HCT116 (cell line): ENCODE data around the gene UNC93B1. TPM values are rescaled to one million over a fixed set of nuclear protein-coding genes. Genes with fewer than 3 reads are reported as not detected.
A peak's percentile ranks its signal among the peaks of the same experiment; 100 is the strongest.
"Not testable (repeated sequence)": the region's sequence is repeated elsewhere in the genome, so short reads cannot be mapped to it uniquely, and the experiment has no call there.

Experiments used
- ATAC-seq: fragments of 200-7000 bp; cut with Tn5 transposase; 2 replicates; pipeline ENCODE4 v1.9.1; 2020; ENCODE audit warnings: mild to moderate bottlenecking, moderate library complexity
- BruUV-seq: library from RNA; stranded (reverse); fragments of 400-500 nt; replicated peaks from 2 replicates; lab custom pipeline; 2021; lab: Mats Ljungman, UMichigan
- CTCF ChIA-PET: fragments of 300-600 bp; sonication (Branson Sonifier 250); formaldehyde crosslinking; loops from one replicate; lab custom pipeline; 2021; ENCODE audit warnings: antibody characterized with exemption; lab: Charles Lee
- POLR2A ChIA-PET: fragments of 300-600, 350-600 bp; sonication (Branson Sonifier 250); formaldehyde crosslinking; loops from one replicate; lab custom pipeline; 2021; ENCODE audit warnings: antibody characterized with exemption; lab: Charles Lee
- RAD21 ChIA-PET, 2 experiments: fragments of 300-600 bp; sonication (Branson Sonifier 250); formaldehyde crosslinking; loops; one replicate each; lab custom pipeline; 2023; ENCODE audit warnings: low total read pairs in 2 of 2; ENCODE audit not compliant: uncharacterized antibody in 2 of 2, unreplicated experiment in 2 of 2, low non-redundant PET in 1 of 2; lab: Charles Lee
- DNase-seq: peaks from one replicate; pipeline ENCODE4 v3.0.0-alpha.2; 2010; ENCODE audit warnings: low read depth, low spot score
- H2AFZ ChIP-seq: fragments of 200-600 bp; shearing (Covaris generic), sonication (generic); 2 replicates; pipeline ENCODE4 v1.6.1; 2017; ENCODE audit warnings: low read depth, mixed run types, mixed read lengths, antibody characterized with exemption, low read length; ENCODE audit not compliant: poor library complexity, severe bottlenecking
- H3K27ac ChIP-seq: 2 replicates; pipeline ENCODE4 v1.5.1; 2012; ENCODE audit warnings: low read depth, low read length
- H3K27me3 ChIP-seq: fragments of 200-600 bp; sonication (generic); 2 replicates; pipeline ENCODE4 v1.6.1; 2016; ENCODE audit warnings: mixed run types, low read length, mixed read lengths; ENCODE audit not compliant: insufficient read depth
- H3K36me3 ChIP-seq, 2 experiments: fragments of 200-500 bp in 1 of 2; fragments of 200-600 bp in 1 of 2; sonication (Bioruptor generic) in 1 of 2; sonication (generic) in 1 of 2; 2 replicates each; pipeline versions ENCODE4 v1.5.1 to v1.6.1; 2014 to 2016; ENCODE audit warnings: low read length in 2 of 2, inconsistent platforms in 1 of 2, mixed read lengths in 1 of 2, mixed run types in 1 of 2; ENCODE audit not compliant: insufficient read depth in 2 of 2, control insufficient read depth in 1 of 2
- H3K4me1 ChIP-seq, 2 experiments: fragments of 200-600 bp in 1 of 2; sonication (generic) in 1 of 2; 2 replicates each; pipeline versions ENCODE4 v1.5.1 to v1.6.1; 2012 to 2017; ENCODE audit warnings: low read length in 2 of 2, inconsistent platforms in 1 of 2, mild to moderate bottlenecking in 1 of 2, mixed read lengths in 1 of 2, mixed run types in 1 of 2, moderate library complexity in 1 of 2; ENCODE audit not compliant: insufficient read depth in 2 of 2, control insufficient read depth in 1 of 2
- H3K4me2 ChIP-seq: fragments of 200-600 bp; sonication (generic); 2 replicates; pipeline ENCODE4 v1.6.1; 2017; ENCODE audit warnings: mixed run types, low read length, mixed read lengths
- H3K4me3 ChIP-seq, 2 experiments: fragments of 200-600 bp in 1 of 2; sonication (generic) in 1 of 2; replicated peaks in 1 of 2; 2 replicates each; pipeline ENCODE4 v1.5.1; 2011 to 2016; ENCODE audit warnings: low read length in 2 of 2, control low read depth in 1 of 2, low read depth in 1 of 2, mild to moderate bottlenecking in 1 of 2, mixed read lengths in 1 of 2, mixed run types in 1 of 2
- H3K79me2 ChIP-seq: fragments of 200-600 bp; sonication (generic); 2 replicates; pipeline ENCODE4 v1.6.1; 2017; ENCODE audit warnings: mild to moderate bottlenecking, mixed run types, low read length, moderate library complexity, mixed read lengths; ENCODE audit not compliant: insufficient read depth
- H3K9ac ChIP-seq: fragments of 200-600 bp; sonication (generic); 2 replicates; pipeline ENCODE4 v1.6.1; 2016; ENCODE audit warnings: low read length, mixed read lengths
- H3K9me2 ChIP-seq: fragments of 200-600 bp; sonication (generic), shearing (Covaris generic); 2 replicates; pipeline ENCODE4 v1.6.1; 2017; ENCODE audit warnings: mixed run types, mild to moderate bottlenecking, moderate library complexity; ENCODE audit not compliant: insufficient read depth
- H3K9me3 ChIP-seq, 2 experiments: fragments of 200-500 bp in 1 of 2; fragments of 200-600 bp in 1 of 2; sonication (Bioruptor generic) in 1 of 2; sonication (generic) in 1 of 2; 2 replicates each; pipeline ENCODE4 v1.6.1; 2014 to 2017; ENCODE audit warnings: low read length in 2 of 2, mixed read lengths in 2 of 2, inconsistent platforms in 1 of 2, low read depth in 1 of 2, mild to moderate bottlenecking in 1 of 2, mixed run types in 1 of 2, moderate library complexity in 1 of 2; ENCODE audit not compliant: control insufficient read depth in 1 of 2, insufficient read depth in 1 of 2
- H4K20me1 ChIP-seq: fragments of 200-600 bp; sonication (generic), shearing (Covaris generic); 2 replicates; pipeline ENCODE4 v1.6.1; 2017; ENCODE audit warnings: mixed run types, mild to moderate bottlenecking, moderate library complexity; ENCODE audit not compliant: insufficient read depth
- CTCF ChIP-seq, 3 experiments: fragments of 200-600 bp in 1 of 3; sonication (generic) in 1 of 3; IDR thresholded peaks in 2 of 3; conservative IDR thresholded peaks in 1 of 3; 2 replicates each; pipeline ENCODE4 v1.5.1; 2012 to 2017; ENCODE audit warnings: low read depth in 2 of 3, low read length in 2 of 3, antibody characterized with exemption in 1 of 3, borderline replicate concordance in 1 of 3, control low read depth in 1 of 3, mild to moderate bottlenecking in 1 of 3, mixed read lengths in 1 of 3, mixed run types in 1 of 3, moderate library complexity in 1 of 3; ENCODE audit not compliant: insufficient read depth in 1 of 3
- MAX ChIP-seq: IDR thresholded peaks from 2 replicates; pipeline ENCODE4 v1.6.1; 2012
- intact Hi-C: fragments of 100-400 bp; cut with micrococcal nuclease; formaldehyde crosslinking; loops from 2 replicates; pipeline ENCODE4 v1.10.0; 2022
- total RNA-seq: library from RNA; stranded (reverse); gene quantifications from one replicate; pipeline ENCODE4 v1.2.1, GENCODE V29; 2021; ENCODE audit not compliant: unreplicated experiment

The UNC93B1 gene
- total RNA-seq, 1 experiment from 2014 or later = 72.9 TPM

- H3K9me3 ChIP-seq, H3K36me3 ChIP-seq, H3K4me2 ChIP-seq, H3K9ac ChIP-seq, RAD21 ChIA-PET, ATAC-seq, H3K79me2 ChIP-seq, H3K4me3 ChIP-seq, POLR2A ChIA-PET, H3K27me3 ChIP-seq, H4K20me1 ChIP-seq, BruUV-seq, H3K27ac ChIP-seq, DNase-seq, H2AFZ ChIP-seq, H3K9me2 ChIP-seq: not testable (repeated sequence)
- CTCF ChIA-PET = interaction anchor here (1.5 to 1.8 kb wide), 2 partner anchors 38 to 305 kb away, joined by 4 to 7 read pairs; no protein-coding TSS in a partner anchor
- intact Hi-C loops = loop anchor here (10.0 kb wide), 1 partner anchor 139 kb away; no protein-coding TSS in a partner anchor
- H3K4me1 ChIP-seq = peaks cover 13 to 29% of the 10 kb centered on the region in 2 experiments; a peak in 3 of 4 replicates
- TF ChIP-seq MAX (peak; percentile 65), CTCF (IDR thresholded peaks at IDR 0.05 in 2 of 3, conservative IDR thresholded peaks at IDR 0.05 in 1 of 3; ENCODE audit: borderline replicate concordance in 1 of 3, insufficient read depth in 1 of 3, low read depth in 2 of 3, low read length in 2 of 3) (peak; percentile 45 to 53 (median 52); a peak in 5 of 6 replicates)
Measured at GRCh38 chr11:67993821-67994220, 10.1 kb downstream of the UNC93B1 start.

GRCh38 chr11:67991347-67992121 lies 12.4 kb downstream of the UNC93B1 start:
- BruUV-seq, H3K4me3 ChIP-seq, ATAC-seq, H2AFZ ChIP-seq, H3K4me2 ChIP-seq, RAD21 ChIA-PET, H3K9me2 ChIP-seq, H3K27ac ChIP-seq, DNase-seq, H3K36me3 ChIP-seq, H3K27me3 ChIP-seq, H4K20me1 ChIP-seq, H3K9ac ChIP-seq, CTCF ChIA-PET, H3K79me2 ChIP-seq, H3K9me3 ChIP-seq, POLR2A ChIA-PET: not testable (repeated sequence)
- intact Hi-C loops = loop anchor here (10.0 kb wide), 1 partner anchor 137 kb away; no protein-coding TSS in a partner anchor
- H3K4me1 ChIP-seq = peaks cover 7 to 11% of the 10 kb centered on the region in 2 experiments; a peak in 3 of 4 replicates
